GM19023 (cell line): ENCODE results near the gene TRAF1.

Experiments
- ATAC-seq: cut with Tn5 transposase; IDR thresholded peaks from one replicate; pipeline ENCODE4 v1.9.1; 2021; ENCODE audit warnings: mild to moderate bottlenecking, moderate library complexity; ENCODE audit not compliant: unreplicated experiment

Gene TRAF1

GRCh38 chr9:120853198-120853597, 73.4 kb downstream of the TRAF1 start:
- ATAC-seq = no peak
